ENCODE data around the gene RDH5.

The RDH5 gene

DNA sequence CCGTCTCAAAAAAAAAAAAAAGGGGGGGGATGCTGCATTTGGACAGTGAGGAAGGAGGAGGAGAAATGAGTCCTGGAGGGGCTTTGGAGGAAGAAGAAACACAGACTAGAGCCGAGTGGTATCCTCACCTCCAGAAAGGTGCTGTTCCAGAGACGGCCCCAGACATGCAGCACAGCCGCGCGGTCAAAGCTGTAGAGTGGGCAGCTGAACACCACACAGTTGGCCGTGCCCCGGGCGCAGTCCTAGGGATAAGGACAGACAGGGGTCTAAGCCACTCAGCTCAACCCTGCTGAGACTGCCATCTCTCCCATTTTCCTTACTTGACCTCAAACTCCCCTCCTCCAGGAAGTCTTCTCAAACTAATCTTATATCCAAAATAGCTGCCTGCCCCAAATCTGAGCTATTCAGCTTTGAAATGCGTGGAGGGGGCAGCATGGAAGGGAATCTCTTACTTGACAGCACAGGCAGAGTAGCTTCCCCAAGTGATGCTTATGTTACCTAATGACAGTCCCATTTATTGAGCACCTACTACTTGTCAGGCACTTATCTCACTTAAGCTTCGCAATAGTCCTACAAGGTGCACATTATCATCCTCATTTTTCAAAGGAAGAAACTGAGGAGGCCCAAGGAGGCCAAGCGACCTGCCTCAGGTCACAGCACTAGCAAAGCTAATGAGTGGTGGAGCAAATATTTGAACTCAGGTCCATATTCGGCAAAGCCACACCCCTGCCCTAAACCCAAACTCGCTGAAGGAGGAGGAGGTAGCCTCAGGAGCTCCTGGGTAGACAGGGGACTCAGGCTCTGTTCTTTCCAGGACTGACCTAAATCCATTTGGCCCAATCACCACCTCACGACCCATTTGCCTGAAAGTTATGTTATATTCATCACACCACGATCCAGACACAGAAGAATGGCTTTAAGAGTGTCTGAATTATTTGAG lies 31.2 kb upstream of the RDH5 start:
- Mint-ChIP-seq H3K4me3 (no peak overlapping the region), H3K4me1 (ENCODE audit: low read depth) (peaks cover 5% of the 10 kb centered on the region), H3K27me3 (peaks cover 1% of the 10 kb centered on the region), H3K27ac (no peak overlapping the region), H3K9me3 (no peaks in the 10 kb centered on the region), H3K36me3 (ENCODE audit: low read depth) (no peaks in the 10 kb centered on the region)
- intact Hi-C loops (cut with micrococcal nuclease): no loop called here

DNA sequence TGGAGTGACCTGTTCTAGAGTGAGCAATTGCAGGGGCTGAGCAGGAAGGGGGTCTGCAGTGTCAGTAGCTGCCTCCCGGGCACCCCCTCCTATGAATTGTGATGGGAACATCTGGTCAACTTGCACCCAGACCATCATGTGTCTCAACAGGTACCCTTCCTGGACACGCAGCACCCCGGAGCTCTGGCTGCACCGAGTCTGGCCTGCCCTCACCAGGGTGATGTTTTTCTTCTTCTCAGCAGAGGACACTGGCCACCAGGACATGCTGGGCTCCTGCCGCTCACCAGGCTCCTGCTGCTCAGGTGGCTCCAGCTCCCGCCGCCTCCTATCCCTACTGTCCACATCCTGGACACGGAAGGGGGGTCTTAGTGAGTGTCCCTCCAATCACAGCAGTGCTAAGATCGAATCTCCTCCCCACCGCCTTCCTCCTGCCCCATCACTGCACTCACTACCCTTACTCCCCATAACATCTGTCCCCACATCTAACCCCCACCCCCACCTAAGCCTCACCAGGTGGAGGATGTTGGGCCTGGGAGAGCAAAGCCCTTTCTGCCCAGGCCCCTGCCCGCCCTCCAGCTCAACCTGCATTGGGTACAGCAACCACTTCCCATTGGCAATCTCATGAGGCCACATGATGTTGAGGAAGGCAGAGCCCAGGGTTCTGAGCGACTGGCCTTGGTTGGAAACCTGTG lies 27.4 kb upstream of the RDH5 start:
- H3K9me3 Mint-ChIP-seq: no peaks in the 10 kb centered on the region
- H3K4me3 Mint-ChIP-seq: no peak overlapping the region
- intact Hi-C loops (cut with micrococcal nuclease): no loop called here
- peaks cover 12% of the 10 kb centered on the region for H3K27me3 Mint-ChIP-seq
- no peaks in the 10 kb centered on the region for H3K4me1 Mint-ChIP-seq (ENCODE audit: low read depth)
- H3K36me3 Mint-ChIP-seq (ENCODE audit: low read depth): no peaks in the 10 kb centered on the region
- H3K27ac Mint-ChIP-seq: no peak overlapping the region

DNA sequence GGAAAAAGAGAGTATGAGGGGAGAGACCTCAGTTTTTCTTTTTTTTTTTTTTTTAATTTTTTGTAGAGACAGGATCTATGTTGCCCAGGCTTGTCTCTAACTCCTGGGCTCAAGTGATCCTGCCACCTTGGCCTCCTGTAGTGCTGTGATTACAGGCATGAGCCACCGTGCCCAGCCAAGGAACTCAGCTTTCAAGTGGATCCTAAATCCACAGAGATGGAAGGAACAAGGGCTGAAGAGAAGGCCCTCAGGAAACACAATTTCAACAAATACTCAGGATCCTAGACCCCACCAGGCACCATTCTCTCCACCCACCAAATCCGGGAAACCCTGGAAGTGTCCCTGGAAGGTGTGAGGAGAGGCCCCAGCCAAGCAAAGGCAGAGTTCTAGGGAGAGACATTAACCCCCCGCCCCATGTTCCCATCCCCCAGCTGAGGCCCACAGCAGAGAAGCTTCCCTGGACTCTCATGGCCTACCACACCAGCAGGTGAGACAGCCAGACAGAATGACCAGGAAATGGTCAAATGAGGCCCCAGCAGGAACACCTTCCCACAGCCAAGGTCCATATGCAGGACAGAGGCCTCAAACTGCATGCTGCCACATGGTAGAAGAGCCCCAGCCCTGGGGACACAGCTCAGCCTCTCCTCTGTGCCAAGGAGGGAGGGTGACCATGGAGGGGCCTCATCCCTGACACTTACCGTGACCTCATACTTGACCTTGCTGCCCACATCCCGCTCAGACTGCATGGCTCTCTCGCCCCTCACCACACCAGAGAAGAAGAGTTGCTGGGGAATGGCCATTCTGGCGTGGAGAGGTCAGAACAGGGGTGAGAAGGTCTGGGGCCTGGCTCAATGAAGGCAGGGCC lies 26.6 kb upstream of the RDH5 start:
- Mint-ChIP-seq H3K4me1 (ENCODE audit: low read depth) (no peaks in the 10 kb centered on the region), H3K27me3 (peaks cover 11% of the 10 kb centered on the region), H3K4me3 (no peak overlapping the region), H3K27ac (no peak overlapping the region), H3K9me3 (no peaks in the 10 kb centered on the region), H3K36me3 (ENCODE audit: low read depth) (no peaks in the 10 kb centered on the region)
- intact Hi-C loops (cut with micrococcal nuclease): no loop called here

DNA sequence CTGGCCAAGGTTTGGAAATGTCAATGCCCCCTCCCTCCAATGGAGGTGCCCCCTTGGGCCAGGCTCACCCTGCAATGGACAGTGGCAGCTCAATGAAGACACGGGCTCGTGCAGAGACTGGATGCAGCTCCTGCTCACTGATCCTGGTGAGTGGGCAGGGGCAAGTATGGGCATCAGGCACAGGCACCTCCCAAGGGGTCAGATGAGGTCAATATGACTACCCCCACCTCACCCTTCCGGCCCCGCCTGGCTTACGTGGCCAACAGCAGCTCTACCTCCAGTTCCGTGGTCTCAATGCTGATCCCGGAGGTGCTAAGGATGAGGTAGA lies 26.0 kb upstream of the RDH5 start:
- peaks cover 11% of the 10 kb centered on the region for H3K27me3 Mint-ChIP-seq
- no peaks in the 10 kb centered on the region for H3K9me3 Mint-ChIP-seq
- no peak overlapping the region for H3K27ac Mint-ChIP-seq
- intact Hi-C loops (cut with micrococcal nuclease): no loop called here
- no peaks in the 10 kb centered on the region for H3K4me1 Mint-ChIP-seq (ENCODE audit: low read depth)
- no peak overlapping the region for H3K4me3 Mint-ChIP-seq
- no peaks in the 10 kb centered on the region for H3K36me3 Mint-ChIP-seq (ENCODE audit: low read depth)

DNA sequence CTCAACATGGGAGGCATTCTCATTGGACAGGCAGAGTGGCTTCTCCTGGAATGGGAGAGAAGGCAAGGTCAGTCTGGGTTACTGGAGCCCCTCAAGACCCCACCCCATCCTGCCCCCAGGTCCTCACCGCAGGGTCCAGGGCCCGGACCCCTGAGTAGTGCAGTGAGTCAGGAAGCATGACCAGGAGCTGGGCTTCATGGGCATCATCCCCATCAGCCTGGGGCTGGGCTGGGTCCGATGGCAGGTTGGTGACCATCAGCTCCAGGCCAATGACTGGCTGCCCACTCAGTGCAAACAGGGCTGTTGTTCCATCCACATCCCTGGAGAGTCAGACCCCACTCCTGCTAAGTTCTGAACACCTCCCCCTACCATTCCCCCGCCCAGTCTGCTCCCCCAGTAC lies 25.5 kb upstream of the RDH5 start:
- Mint-ChIP-seq H3K27ac (no peak overlapping the region), H3K27me3 (peaks cover 11% of the 10 kb centered on the region), H3K36me3 (ENCODE audit: low read depth) (no peaks in the 10 kb centered on the region), H3K4me3 (no peak overlapping the region), H3K4me1 (ENCODE audit: low read depth) (no peaks in the 10 kb centered on the region), H3K9me3 (no peaks in the 10 kb centered on the region)
- intact Hi-C loops (cut with micrococcal nuclease): no loop called here

DNA sequence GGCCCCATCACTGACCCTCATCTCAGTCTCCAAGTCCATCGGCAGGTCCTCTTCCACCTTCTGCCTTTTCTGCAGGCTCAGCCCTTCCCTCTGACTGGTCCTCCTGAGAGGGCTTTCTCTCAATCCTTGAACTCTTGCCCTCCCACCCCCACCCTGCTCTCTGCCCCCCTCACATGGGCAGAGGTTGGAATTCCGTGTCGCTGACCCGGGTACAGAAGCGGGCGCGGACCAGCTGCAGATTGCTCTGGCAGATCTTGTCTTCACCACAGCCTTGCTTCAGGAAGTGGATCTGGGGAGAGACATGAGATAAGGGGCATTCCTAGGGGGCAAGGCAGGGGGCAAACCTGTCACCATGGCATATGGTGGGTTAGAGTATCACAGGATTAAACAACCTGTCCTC lies 24.8 kb upstream of the RDH5 start:
- intact Hi-C loops (cut with micrococcal nuclease): no loop called here
- Mint-ChIP-seq H3K27me3 (peaks cover 13% of the 10 kb centered on the region), H3K27ac (no peak overlapping the region), H3K4me1 (ENCODE audit: low read depth) (no peaks in the 10 kb centered on the region), H3K4me3 (no peak overlapping the region), H3K36me3 (ENCODE audit: low read depth) (no peaks in the 10 kb centered on the region), H3K9me3 (no peaks in the 10 kb centered on the region)

DNA sequence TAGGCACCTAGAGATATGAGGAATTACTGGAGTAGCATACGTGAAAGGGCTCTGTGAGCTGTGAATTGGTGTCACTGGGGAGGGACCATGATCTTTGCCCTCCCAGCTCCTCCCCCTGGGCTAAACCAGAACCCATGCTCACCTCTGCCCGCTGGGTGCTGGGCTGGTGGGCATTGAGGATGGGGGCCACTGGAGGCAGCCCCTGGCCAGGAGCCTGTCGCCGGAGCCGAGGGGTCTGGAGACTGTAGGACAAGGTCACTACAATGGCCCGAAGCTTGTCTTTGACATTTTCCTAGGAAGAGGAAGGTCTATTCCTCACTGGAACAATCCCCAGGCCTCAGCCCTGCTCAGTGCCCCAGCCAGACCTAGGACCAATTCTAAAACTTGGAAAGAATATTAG lies 24.1 kb upstream of the RDH5 start:
- peaks cover 13% of the 10 kb centered on the region for H3K27me3 Mint-ChIP-seq
- H3K27ac Mint-ChIP-seq: no peak overlapping the region
- no peaks in the 10 kb centered on the region for H3K4me1 Mint-ChIP-seq (ENCODE audit: low read depth)
- no peaks in the 10 kb centered on the region for H3K9me3 Mint-ChIP-seq
- intact Hi-C loops (cut with micrococcal nuclease): no loop called here
- H3K4me3 Mint-ChIP-seq: no peak overlapping the region
- H3K36me3 Mint-ChIP-seq (ENCODE audit: low read depth): no peaks in the 10 kb centered on the region

DNA sequence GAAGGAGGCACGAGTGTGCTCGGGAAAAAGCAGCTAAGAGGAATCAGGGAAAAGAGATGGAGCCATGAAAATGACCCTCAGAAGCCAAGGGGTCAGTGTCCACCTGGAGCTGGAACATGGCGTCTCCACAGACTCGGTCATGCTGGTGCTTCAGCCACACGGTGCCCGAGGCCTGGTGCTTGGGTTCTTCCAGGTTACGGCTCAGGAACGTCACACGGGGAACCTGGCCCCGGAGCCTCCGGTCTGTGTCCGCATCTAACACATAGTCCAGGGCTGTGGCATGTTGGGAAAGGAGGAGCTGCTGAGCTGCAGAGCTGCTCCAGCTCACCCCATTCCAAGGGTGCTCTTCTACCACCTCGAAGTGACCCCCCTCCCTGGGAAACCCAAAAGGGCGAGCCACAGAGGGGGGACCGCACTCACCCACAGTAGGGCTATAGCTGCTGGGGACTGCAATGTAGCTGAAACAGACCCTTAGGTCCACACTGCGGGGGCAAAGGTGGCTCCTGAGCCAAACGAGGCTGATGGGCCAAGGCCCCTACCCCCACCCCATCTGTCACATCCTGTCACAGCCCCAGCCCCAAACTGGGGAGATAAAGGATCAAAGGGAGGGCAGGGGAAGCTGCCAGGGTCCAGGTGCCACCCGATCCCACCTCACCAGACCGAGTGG lies 23.3 kb upstream of the RDH5 start:
- no peaks in the 10 kb centered on the region for H3K36me3 Mint-ChIP-seq (ENCODE audit: low read depth)
- H3K4me3 Mint-ChIP-seq: no peak overlapping the region
- intact Hi-C loops (cut with micrococcal nuclease): no loop called here
- H3K9me3 Mint-ChIP-seq: no peaks in the 10 kb centered on the region
- peaks cover 17% of the 10 kb centered on the region for H3K27me3 Mint-ChIP-seq
- no peak overlapping the region for H3K27ac Mint-ChIP-seq
- H3K4me1 Mint-ChIP-seq (ENCODE audit: low read depth): no peaks in the 10 kb centered on the region

DNA sequence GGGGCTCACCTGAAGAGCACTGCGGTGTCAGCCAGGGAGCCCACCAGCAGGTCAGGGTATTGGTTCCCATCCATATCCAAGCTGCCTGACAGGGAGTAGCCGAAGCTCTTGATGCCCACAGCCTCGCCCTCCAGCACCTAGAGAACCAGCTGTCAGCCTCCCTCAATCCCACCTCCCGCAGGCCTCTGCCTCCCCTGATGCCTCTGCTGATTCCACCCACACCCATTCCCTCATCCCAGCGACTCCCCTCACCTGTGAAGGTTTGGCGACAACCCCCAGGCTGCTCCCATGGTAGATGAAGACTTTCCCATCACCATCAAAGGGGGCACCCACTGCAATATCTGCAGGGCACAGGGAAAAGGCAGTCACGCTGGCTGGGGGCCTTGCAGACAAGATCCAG lies 22.5 kb upstream of the RDH5 start:
- Mint-ChIP-seq H3K4me1 (ENCODE audit: low read depth) (no peaks in the 10 kb centered on the region), H3K4me3 (no peak overlapping the region), H3K9me3 (no peaks in the 10 kb centered on the region), H3K27ac (no peak overlapping the region), H3K27me3 (peaks cover 17% of the 10 kb centered on the region), H3K36me3 (ENCODE audit: low read depth) (no peaks in the 10 kb centered on the region)
- intact Hi-C loops (cut with micrococcal nuclease): no loop called here

DNA sequence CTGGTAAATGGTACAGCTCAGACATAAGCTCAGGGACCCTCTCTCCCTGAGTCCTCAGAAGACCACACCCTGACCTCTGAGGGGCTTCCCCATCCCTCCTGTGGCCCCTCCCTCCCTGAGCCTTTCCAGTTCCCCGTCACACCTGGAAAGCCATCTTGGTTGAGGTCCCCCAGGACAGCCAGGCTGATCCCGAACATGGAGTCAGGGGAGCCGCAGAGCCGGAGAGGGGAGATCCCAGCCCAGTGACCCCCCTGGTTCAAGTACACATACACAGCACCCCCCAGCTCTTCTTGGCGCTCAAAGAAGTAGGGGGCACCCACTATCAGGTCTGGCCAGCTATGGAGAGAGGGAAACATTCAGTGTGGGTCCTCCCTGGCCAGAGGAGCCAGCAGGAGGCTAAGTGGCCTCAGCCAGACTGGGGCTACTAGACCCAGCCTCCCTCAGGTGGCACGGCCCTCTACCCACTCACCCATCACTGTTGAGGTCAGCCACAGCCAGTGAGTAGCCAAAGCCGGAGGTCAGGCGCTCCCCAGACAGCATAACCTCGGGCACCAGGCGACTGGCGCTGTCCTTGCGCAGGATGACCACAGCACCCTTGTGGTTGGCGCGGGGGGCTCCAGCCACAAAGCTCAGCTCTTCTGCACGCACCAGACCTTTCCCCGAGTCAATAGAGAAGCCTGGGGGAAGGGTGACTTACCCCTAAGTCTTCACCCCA lies 21.8 kb upstream of the RDH5 start:
- intact Hi-C loops (cut with micrococcal nuclease): no loop called here
- Mint-ChIP-seq H3K27me3 (peaks cover 22% of the 10 kb centered on the region), H3K36me3 (ENCODE audit: low read depth) (no peaks in the 10 kb centered on the region), H3K4me1 (ENCODE audit: low read depth) (no peaks in the 10 kb centered on the region), H3K9me3 (no peaks in the 10 kb centered on the region), H3K4me3 (no peak overlapping the region), H3K27ac (no peak overlapping the region)

DNA sequence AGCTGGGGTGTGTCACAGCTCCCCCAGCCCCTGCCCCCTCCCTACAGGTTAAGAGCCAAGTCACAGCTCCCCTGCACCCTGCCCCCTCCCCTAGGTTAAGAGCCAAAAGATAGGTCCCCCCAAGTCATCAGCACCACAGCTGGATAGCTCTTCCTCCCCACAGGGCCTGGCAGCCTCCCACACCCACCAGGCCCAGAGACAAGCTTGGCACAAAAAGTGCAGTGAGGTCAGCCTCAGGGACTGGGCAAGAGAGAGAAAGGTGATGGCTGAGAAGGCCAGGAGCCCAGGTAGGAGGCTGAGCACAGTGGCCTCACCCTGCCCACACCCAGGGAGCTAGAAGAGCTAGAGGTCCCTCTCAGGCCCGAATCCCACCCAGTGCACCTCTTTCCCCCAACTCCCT lies 21.2 kb upstream of the RDH5 start:
- no peaks in the 10 kb centered on the region for H3K9me3 Mint-ChIP-seq
- intact Hi-C loops (cut with micrococcal nuclease): no loop called here
- peaks cover 28% of the 10 kb centered on the region for H3K27me3 Mint-ChIP-seq
- no peaks in the 10 kb centered on the region for H3K36me3 Mint-ChIP-seq (ENCODE audit: low read depth)
- no peaks in the 10 kb centered on the region for H3K4me1 Mint-ChIP-seq (ENCODE audit: low read depth)
- H3K27ac Mint-ChIP-seq: no peak overlapping the region
- H3K4me3 Mint-ChIP-seq: no peak overlapping the region

DNA sequence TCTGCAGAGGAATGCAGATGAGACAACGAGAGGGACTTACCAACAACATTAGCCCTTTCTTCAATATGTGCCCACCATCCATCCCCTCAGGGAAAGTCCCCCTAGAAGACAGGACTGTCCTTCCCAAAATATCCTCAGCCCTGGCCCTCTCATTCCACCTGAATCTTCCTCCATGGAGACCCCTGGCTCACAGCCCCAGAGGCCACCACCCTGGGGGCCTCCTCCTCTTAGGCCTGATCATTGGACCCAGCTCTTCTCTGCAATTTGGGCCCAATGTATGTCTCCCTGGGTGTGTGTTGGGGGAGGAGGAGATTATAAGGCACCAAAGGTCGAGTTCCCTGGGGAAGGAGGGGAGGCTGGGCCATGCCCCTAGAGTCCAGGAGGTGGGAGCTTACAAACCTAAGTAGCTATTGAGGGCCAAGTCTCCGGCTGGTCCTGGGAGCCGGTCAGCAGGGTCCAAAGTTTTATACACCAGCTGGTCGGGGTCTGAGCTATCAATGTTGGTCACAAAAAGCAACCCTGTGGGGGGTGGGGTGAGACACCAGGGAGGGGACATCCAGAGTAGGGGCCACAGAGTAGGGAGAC lies 20.6 kb upstream of the RDH5 start:
- H3K4me3 Mint-ChIP-seq: no peak overlapping the region
- H3K4me1 Mint-ChIP-seq (ENCODE audit: low read depth): no peaks in the 10 kb centered on the region
- H3K36me3 Mint-ChIP-seq (ENCODE audit: low read depth): no peaks in the 10 kb centered on the region
- H3K27me3 Mint-ChIP-seq: peaks cover 30% of the 10 kb centered on the region
- intact Hi-C loops (cut with micrococcal nuclease): no loop called here
- no peaks in the 10 kb centered on the region for H3K9me3 Mint-ChIP-seq
- no peak overlapping the region for H3K27ac Mint-ChIP-seq
